GM19099 (cell line): ENCODE data around the gene DPP7.

Experiments used
- POLR2A ChIP-seq: IDR thresholded peaks from 3 replicates; pipeline ENCODE4 v1.6.1; 2011; ENCODE audit warnings: low read depth; ENCODE audit not compliant: insufficient read length; ENCODE audit errors: extremely low read depth

The DPP7 gene

GRCh38 chr9:137066096-137066861 lies 48.3 kb downstream of the DPP7 start:
- no peak for TF ChIP-seq POLR2A

- TF ChIP-seq POLR2A: no peak
Observed at GRCh38 chr9:137065336-137065967, 49.1 kb downstream of the DPP7 start.

GRCh38 chr9:137064880-137065164 lies 49.7 kb downstream of the DPP7 start:
- TF ChIP-seq POLR2A: no peak

- TF ChIP-seq POLR2A: no peak
Observed at GRCh38 chr9:137064027-137064879, 50.3 kb downstream of the DPP7 start.

GRCh38 chr9:137063311-137064026 lies 51.1 kb downstream of the DPP7 start:
- no peak for TF ChIP-seq POLR2A

- no peak for TF ChIP-seq POLR2A
Observed at GRCh38 chr9:137062384-137062783, 52.1 kb downstream of the DPP7 start.
